Fibroblast of lung (primary cell): ENCODE results near the gene SPTBN1. TPM values are rescaled to one million over a fixed set of nuclear protein-coding genes. Genes with fewer than 3 reads are reported as not detected.

Experiments used
- DNase-seq, 2 donors: peaks; one replicate each; pipeline versions ENCODE4 v3.0.0 to v3.0.0-alpha.2; 2010; ENCODE audit warnings: low read depth in 2 of 2
- H2AFZ ChIP-seq: 2 replicates; pipeline ENCODE4 v1.5.1; 2012; ENCODE audit warnings: low read length, control low read depth, inconsistent platforms
- H3K27ac ChIP-seq: 2 replicates; pipeline ENCODE4 v1.5.1; 2011; ENCODE audit warnings: low read length, control low read depth; ENCODE audit not compliant: insufficient read depth
- H3K27me3 ChIP-seq: 2 replicates; pipeline ENCODE4 v1.5.1; 2011; ENCODE audit warnings: mild to moderate bottlenecking, low read length; ENCODE audit not compliant: control insufficient read depth, insufficient read depth
- H3K36me3 ChIP-seq: 2 replicates; pipeline ENCODE4 v1.5.1; 2011; ENCODE audit warnings: low read length; ENCODE audit not compliant: control insufficient read depth, insufficient read depth
- H3K4me1 ChIP-seq: 2 replicates; pipeline ENCODE4 v1.5.1; 2011; ENCODE audit warnings: low read length; ENCODE audit not compliant: control insufficient read depth, insufficient read depth; ENCODE audit errors: extremely low read depth
- H3K4me2 ChIP-seq: 2 replicates; pipeline ENCODE4 v1.5.1; 2011; ENCODE audit warnings: low read length, control low read depth; ENCODE audit not compliant: insufficient read depth; ENCODE audit errors: extremely low read depth
- H3K4me3 ChIP-seq, 4 experiments: fragments of 200-600 bp in 1 of 4; sonication (generic) in 1 of 4; replicated peaks in 1 of 4; 2 replicates each; pipeline ENCODE4 v1.5.1; 2011 to 2016; ENCODE audit warnings: low read length in 4 of 4, low read depth in 3 of 4, mild to moderate bottlenecking in 3 of 4, control low read depth in 2 of 4, inconsistent platforms in 1 of 4, mixed read lengths in 1 of 4; ENCODE audit not compliant: insufficient read depth in 1 of 4; ENCODE audit errors: control extremely low read depth in 1 of 4
- H3K79me2 ChIP-seq: 2 replicates; pipeline ENCODE4 v1.5.1; 2012; ENCODE audit warnings: mild to moderate bottlenecking, low read length, inconsistent platforms; ENCODE audit not compliant: control insufficient read depth, insufficient read depth
- H3K9ac ChIP-seq: 2 replicates; pipeline ENCODE4 v1.5.1; 2011; ENCODE audit warnings: mild to moderate bottlenecking, low read length, control low read depth; ENCODE audit not compliant: insufficient read depth
- H3K9me3 ChIP-seq: 2 replicates; pipeline ENCODE4 v1.5.1; 2012; ENCODE audit warnings: low read depth, low read length; ENCODE audit not compliant: control insufficient read depth, insufficient read depth
- H4K20me1 ChIP-seq: 2 replicates; pipeline ENCODE4 v1.5.1; 2011; ENCODE audit warnings: low read length; ENCODE audit not compliant: control insufficient read depth, insufficient read depth; ENCODE audit errors: extremely low read depth
- CTCF ChIP-seq, 2 donors: IDR thresholded peaks in 1 of 2; conservative IDR thresholded peaks in 1 of 2; 1 replicate in 1 of 2; 2 replicates in 1 of 2; pipeline ENCODE4 v1.5.1; 2011 to 2012; ENCODE audit warnings: low read length in 2 of 2, control low read depth in 1 of 2, inconsistent platforms in 1 of 2, low read depth in 1 of 2, mild to moderate bottlenecking in 1 of 2
- EZH2 ChIP-seq: IDR thresholded peaks from 2 replicates; pipeline ENCODE4 v1.5.1; 2012; ENCODE audit warnings: low read length, control low read depth, mild to moderate bottlenecking; ENCODE audit errors: missing control alignments
- polyA plus RNA-seq, 2 donors: library from polyadenylated mRNA; depleted of rRNA in 1 of 2; stranded (reverse) in 1 of 2; unstranded in 1 of 2; fragments of >200 nt; gene quantifications; 2 replicates each; pipeline ENCODE4 v1.2.1, GENCODE V29; 2011 to 2012; ENCODE audit warnings: missing spikeins in 1 of 2
- total RNA-seq: library from RNA; depleted of rRNA; stranded (reverse); fragments of >200 nt; gene quantifications from 2 replicates; pipeline ENCODE4 v1.2.1, GENCODE V29; 2014

The SPTBN1 gene
- total and polyA plus RNA-seq, 2 donors (not counting 1 experiment from before 2014, with no cell fraction given) = 123 to 325 TPM

- peaks cover 31% of the 10 kb centered on the region for H3K79me2 ChIP-seq
- H3K27ac ChIP-seq = peak overlapping the region; percentile 69
- DNase-seq = no peak
- H3K9ac ChIP-seq = no peak overlapping the region
- TF ChIP-seq EZH2 (no peak), CTCF (conservative IDR thresholded peaks at IDR 0.05 in 1 of 2, IDR thresholded peaks at IDR 0.05 in 1 of 2; ENCODE audit: low read depth in 1 of 2, low read length in 2 of 2) (no peak)
- H3K36me3 ChIP-seq = no peaks in the 10 kb centered on the region
- H4K20me1 ChIP-seq = peaks cover 3% of the 10 kb centered on the region
- H3K4me3 ChIP-seq = peak overlapping the region; percentile 61 to 81 (median 74)
- H3K4me2 ChIP-seq = peak overlapping the region; percentile 92
- H2AFZ ChIP-seq = peak overlapping the region; percentile 79
- no peaks in the 10 kb centered on the region for H3K27me3 ChIP-seq
- no peaks in the 10 kb centered on the region for H3K9me3 ChIP-seq
- H3K4me1 ChIP-seq = no peaks in the 10 kb centered on the region
Measured at GRCh38 chr2:54455131-54455562, 980 bp upstream of the SPTBN1 start.

- peak overlapping the region; percentile 65 for H3K9ac ChIP-seq
- H3K36me3 ChIP-seq = no peaks in the 10 kb centered on the region
- H3K4me1 ChIP-seq = no peaks in the 10 kb centered on the region
- peaks cover 3% of the 10 kb centered on the region for H4K20me1 ChIP-seq
- H3K4me3 ChIP-seq = peak overlapping the region in 2 of 4 experiments; percentile 60 to 73
- no peaks in the 10 kb centered on the region for H3K27me3 ChIP-seq
- TF ChIP-seq EZH2 (no peak), CTCF (conservative IDR thresholded peaks at IDR 0.05 in 1 of 2, IDR thresholded peaks at IDR 0.05 in 1 of 2; ENCODE audit: low read depth in 1 of 2, low read length in 2 of 2) (no peak)
- no peak for DNase-seq
- H3K79me2 ChIP-seq = peaks cover 43% of the 10 kb centered on the region
- H3K4me2 ChIP-seq = no peak overlapping the region
- no peak overlapping the region for H3K27ac ChIP-seq
- H3K9me3 ChIP-seq = no peaks in the 10 kb centered on the region
- no peak overlapping the region for H2AFZ ChIP-seq
Measured at GRCh38 chr2:54456362-54456611, 160 bp downstream of the SPTBN1 start.

GRCh38 chr2:54456612-54457322 is 640 bp downstream of the SPTBN1 start:
- Histone ChIP-seq H4K20me1 (peaks cover 6% of the 10 kb centered on the region), H3K36me3 (no peaks in the 10 kb centered on the region), H3K9me3 (no peaks in the 10 kb centered on the region), H3K4me3 (peak overlapping the region; percentile 73 to 89 (median 84)), H3K27me3 (no peaks in the 10 kb centered on the region), H3K27ac (peak overlapping the region; percentile 70), H3K9ac (peak overlapping the region; percentile 65), H3K4me1 (no peaks in the 10 kb centered on the region), H3K79me2 (peaks cover 47% of the 10 kb centered on the region), H3K4me2 (peak overlapping the region; percentile 73), H2AFZ (no peak overlapping the region)
- no peak for TF ChIP-seq CTCF (conservative IDR thresholded peaks at IDR 0.05 in 1 of 2, IDR thresholded peaks at IDR 0.05 in 1 of 2; ENCODE audit: low read depth in 1 of 2, low read length in 2 of 2)
- no peak for TF ChIP-seq EZH2
- DNase-seq = peak; percentile 41 to 47
